Activated T-helper 9 cell treated with anti-CD3 and anti-CD28 coated beads, Interleukin-2, amount 50 U/mL, for 16 hours (primary cell): ENCODE data around the gene CCDC12.

Experiments used
- DNase-seq: peaks from one replicate; pipeline ENCODE4 v3.0.0-alpha.2; 2020; ENCODE audit warnings: low read depth

The CCDC12 gene

DNA sequence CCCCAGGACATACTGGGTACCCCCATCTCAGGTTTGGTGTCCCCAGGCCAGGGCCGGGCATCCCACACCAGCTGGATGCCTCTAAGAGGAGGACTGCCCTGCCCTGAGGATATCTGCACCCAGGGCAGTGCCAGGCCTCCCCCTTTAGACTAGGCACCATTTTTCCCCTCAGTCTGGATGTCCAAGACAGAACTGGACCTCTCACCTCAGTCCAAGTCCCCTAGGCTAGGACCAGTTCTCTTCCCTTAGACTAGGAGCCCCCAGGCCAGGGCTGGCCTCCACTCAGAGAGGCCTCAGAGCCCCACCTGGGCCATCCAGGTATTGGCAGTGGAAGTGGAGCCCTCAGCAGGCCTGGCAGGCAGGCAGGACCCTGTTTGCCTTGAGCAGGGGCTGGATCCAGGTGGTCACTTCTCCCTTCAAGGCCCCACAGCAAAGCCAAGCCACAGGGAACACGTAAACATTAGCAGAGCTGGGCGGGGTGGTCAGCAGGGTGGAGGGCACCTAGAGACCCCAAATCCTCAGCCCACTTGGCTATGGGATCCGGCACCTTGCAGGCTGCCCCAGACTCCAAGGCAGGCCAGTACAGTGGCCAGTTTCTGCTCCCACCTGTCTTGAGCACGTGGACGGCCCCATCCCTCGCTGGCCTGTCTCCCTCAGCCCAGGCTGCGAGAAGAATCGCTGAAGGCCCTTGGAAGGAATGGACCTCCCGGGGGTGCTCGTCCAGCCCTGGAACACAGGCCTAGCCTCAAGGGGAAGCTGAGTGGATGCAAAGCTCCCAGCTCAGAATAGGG lies 70.7 kb downstream of the CCDC12 start:
- no peak for DNase-seq

DNA sequence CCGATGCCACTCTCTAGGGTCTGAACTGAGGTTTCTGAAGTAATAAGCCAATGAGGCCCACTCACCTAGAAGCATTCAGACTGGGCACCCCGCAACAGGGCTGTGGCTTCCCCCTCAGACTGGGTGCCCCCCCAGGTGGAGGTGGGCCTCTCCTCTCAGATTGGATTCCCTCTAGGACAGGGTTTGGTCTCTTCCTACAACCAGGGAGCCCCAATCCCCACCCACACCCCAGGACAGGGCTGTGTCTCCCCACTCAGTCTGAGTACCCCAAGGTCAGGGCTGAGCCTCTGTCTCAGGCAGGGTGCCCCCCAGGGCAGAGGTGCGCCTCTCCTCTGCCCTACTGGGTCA lies 71.4 kb downstream of the CCDC12 start:
- DNase-seq, result no peak

DNA sequence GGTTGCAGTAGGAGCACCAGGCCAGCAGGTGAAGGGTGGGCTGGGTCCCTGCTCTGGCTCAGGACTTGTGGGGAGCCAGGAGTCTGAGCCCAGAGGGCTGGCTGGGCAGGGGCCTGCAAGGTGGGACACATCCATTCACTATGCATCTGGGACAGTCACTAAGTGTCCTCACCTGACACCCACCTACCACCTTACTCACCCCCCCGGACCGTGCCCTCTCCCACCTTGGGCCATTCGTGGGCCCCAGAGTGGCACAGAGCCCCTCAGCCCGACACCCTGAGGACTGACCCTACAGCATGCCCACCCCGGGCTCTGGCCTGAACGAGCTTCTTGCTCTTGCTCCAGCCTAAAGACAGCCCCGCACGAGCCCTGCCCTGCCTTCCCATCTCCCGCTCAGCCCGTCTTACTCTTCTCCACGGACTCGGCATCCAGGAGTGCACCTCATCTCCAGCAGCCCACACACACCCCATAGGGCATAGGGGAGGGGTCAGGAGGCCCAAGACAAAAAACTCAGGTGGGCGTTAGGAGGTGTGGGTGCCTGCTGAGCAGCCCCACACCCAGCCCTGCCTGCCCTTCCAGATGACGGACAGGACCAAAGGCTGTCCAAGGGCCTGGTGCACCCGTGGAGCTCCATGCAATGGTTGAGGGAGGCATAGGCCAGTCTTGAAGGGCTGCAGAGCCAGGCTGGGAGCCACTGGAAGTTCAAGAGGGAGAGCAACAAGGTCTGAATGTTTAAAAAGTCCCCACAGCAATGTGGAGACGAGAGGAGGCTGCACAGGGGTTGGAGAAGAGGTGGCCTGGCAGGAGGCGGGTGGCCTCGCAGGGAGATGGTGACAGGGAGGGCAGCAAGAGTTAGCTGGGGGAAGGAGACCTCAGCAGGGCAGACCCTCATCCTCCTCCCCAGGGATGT lies 72.0 kb downstream of the CCDC12 start:
- no peak for DNase-seq

DNA sequence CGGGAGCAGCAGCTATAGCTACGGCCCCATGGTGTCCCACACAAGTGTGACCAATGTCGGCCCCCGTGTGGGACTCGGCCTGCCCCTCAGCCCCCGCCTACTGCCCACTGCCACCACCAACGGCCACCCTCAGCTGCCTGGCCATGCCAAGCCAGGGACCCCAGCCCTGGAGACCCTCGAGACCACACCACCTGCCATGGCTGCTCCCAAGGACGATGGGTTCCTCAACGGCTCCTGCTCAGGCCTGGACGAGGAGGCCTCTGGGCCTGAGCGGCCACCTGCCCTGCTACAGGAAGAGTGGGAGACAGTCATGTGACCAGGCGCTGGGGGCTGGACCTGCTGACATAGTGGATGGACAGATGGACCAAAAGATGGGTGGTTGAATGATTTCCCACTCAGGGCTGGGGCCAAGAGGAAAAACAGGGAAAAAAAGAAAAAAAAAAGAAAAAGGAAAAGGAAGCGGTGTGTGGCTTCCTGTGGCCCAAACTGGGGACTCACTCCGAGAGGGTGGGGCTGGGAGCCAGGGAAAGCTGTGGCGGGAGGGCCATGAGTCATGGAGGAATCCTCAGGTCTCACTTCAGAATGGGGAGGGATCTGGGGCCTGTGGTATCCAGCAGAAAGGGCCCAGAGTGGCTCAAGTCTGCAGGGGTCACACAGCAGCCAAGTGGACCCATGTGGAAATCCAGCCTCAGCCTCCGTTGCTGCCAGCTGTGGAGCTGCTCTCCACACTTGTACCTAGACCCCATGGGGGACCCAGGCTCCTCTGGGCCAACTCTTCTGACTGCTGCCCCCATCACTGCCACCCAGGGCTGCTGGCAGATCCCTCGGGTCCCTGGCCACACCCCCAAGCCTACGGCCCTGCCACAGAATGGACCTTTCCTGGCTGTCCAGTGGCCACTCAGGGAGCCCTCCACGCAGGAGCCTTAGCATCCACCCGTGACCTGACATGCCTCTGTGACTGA lies 72.9 kb downstream of the CCDC12 start:
- no peak for DNase-seq

DNA sequence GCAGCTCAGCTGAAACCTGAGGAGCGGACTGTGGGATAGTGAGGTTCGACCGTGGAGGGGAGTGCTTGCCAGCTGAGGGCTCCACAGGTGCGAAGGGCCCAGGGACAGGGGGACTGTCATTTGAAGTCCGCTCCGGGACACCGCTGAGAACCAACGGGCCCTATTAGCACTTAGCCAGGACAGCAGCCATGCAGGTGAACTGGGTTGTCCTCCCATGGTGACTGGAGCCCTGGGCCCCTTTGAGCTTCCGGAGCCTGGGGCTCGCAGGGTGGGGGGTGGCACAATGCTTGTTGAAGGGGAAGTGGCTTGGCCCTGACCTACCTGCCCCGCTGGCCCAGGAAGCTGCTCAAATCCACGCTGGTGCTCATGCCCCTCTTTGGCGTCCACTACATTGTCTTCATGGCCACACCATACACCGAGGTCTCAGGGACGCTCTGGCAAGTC lies 74.3 kb downstream of the CCDC12 start:
- no peak for DNase-seq

DNA sequence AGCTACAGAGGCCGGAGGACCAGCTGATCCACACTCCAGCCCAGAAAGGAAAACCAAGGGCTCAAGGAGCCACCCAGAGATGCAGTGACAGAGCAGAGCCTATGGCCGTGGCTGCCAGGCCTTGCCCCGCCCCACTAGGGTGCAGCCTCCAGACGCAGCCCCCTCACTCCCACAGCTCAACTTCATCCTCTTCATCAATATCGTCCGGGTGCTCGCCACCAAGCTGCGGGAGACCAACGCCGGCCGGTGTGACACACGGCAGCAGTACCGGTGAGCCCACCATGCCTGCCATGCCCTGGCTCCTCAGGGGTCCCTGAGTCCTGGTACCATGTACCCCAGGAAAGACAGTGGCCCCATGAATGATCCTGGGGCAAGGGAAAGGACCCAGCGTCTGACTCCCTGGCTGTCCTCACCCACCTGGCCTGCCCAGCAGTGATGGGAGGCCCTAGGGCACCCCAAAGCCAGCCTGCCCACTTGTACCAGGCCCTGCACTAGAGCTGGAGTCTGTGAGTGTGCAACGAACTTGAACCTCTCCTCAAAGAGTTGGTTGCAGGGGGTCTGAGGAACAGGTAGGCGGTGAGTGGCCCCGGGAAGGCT lies 74.9 kb downstream of the CCDC12 start:
- DNase-seq, result no peak

DNA sequence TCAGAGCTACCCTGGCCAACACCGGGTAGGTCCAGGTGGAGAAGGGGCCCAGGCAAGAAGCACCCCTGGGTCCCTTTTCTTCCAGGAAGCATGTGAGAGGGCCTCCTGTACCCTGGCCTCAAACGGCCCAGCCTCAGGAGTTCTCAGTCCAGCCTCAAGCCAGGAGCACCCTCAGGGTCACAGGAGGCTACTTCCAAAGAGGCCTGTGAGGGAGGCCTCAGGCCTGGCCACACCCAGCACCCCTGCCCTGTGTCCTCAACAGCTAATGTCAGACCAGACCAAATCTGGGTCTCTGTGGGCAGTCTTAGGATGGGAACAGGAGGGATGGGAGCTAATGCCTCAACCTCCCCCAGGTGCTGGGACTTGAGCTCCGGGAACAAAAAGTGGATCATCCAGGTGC lies 75.5 kb downstream of the CCDC12 start:
- DNase-seq, result no peak

DNA sequence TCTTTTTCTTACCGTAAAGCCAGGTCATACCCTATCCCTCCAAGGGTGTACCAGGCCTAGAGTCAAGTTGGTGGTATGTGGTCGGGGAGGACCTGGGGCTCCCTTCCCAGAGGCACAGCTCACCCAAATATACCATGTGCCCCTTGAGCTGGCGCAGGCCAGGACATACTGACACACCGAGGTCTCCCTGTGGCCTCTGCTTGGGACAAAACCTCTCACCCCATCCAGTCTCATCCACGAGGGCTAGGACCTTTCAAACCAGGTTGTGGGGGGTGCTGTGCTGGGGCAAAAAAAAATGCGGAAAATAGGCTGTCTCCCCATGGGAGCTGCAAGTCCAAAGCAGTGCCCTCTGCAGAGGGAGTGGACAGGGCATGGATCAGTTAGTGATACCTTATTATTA lies 76.2 kb downstream of the CCDC12 start:
- no peak for DNase-seq

DNA sequence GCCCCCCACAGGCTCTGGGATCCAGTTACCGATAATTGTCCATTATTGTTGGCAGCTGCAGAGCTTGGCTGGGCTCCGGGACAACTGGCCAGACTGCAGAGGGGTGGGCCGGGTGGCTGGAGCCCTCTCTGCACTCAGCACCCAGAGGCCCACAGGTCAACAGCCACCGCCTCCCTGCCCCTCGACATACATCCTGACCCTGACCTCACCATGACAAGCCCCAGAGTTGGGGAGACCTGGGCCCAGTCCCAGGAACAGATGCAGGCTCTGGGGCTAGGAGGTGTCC lies 76.6 kb downstream of the CCDC12 start:
- no peak for DNase-seq

DNA sequence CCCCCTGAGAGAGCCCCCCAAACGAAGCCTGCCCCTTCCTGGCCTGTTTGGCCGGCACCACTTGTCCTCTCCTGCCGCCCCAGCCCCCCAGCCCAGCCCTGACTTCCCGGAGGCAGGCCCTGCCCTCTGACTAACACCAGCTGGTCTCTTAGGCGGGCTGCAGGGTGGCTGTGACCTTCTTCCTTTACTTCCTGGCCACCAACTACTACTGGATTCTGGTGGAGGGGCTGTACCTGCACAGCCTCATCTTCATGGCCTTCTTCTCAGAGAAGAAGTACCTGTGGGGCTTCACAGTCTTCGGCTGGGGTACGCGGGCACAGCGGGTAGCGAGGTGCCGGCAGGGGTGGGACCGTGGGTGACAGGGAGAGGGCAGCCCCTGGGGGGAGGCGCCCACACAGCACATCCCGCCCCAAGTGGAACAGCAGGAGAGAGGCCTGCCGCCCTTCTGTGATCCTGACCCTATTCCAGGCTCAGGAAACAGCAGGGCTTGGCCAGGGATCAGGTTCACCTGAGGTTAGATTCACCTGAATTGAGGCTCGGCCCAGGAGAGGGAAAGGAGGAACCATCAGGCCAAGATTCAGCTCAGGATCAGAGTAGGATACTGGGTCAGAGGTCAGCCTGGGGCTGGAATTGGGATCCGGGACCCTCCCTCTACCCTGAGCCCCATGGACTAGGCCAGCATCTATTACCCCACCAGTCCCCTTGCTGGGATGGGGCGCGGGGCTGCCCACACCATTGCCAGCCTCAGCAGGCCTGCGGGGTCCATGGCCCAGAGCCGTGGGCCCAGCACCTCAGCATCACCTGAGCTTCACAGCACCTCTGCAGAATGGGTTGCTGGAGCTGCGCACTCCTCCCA lies 77.2 kb downstream of the CCDC12 start:
- DNase-seq, result no peak

DNA sequence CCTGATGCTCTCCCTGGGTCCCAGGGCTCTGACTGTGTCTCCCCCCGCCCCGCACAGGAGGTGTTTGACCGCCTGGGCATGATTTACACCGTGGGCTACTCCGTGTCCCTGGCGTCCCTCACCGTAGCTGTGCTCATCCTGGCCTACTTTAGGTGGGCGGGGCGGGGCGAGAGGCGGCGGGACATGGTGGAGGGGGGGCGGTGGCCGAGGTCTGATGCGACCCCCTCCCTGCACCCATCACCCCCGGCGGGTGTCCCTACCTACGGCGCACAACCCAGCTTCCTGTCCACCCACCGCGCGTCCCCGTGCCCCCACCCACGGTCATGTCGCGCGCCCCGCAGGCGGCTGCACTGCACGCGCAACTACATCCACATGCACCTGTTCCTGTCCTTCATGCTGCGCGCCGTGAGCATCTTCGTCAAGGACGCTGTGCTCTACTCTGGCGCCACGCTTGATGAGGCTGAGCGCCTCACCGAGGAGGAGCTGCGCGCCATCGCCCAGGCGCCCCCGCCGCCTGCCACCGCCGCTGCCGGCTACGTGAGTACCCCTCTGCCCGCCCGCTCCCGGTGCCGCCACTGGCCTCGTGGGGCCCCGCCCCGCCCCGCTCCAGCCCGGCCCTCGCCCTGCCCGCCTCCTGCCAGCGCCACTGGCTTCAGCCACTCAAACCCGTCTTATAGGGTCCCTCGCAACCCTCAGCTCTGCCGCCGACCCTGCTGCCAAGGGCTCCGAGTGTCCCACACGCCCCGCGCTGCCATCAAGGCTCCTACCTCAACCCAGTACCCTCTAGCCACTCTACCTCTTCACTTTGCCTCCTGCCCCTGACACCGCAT lies 78.0 kb downstream of the CCDC12 start:
- no peak for DNase-seq

DNA sequence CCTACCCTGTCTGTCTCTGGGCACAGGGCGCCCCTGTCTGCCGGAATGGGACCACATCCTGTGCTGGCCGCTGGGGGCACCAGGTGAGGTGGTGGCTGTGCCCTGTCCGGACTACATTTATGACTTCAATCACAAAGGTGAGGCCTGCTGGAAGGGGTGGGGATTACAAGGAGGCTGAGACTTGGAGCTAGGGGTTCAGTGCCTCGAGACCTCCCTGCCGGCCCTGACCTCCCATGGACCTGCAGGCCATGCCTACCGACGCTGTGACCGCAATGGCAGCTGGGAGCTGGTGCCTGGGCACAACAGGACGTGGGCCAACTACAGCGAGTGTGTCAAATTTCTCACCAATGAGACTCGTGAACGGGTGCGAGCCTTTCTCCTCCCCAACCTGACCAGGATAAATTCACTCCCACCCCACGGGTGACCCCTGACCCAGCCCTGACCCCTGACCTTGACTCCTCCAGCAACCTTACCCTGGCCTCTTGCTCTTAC lies 78.7 kb downstream of the CCDC12 start:
- no peak for DNase-seq

DNA sequence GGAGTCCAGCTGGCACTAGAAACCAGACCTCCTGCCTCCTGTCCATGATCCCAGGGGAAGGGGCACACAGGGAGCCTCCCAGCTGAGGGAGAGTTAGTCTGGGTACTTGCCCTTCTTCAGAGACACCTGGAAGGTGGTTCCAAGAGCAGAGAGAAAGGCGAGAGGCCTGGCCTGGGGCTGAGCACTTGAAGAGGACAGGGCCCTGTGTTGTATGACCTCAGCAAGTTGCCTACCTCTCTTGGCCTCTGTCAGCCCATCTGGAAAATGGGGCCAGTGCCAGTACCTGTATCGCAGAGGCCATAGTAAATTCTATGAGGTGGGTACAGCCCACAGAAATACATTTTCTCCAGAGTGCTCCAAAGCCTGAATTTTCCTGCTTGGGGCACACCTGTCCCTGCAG lies 79.5 kb downstream of the CCDC12 start:
- no peak for DNase-seq

DNA sequence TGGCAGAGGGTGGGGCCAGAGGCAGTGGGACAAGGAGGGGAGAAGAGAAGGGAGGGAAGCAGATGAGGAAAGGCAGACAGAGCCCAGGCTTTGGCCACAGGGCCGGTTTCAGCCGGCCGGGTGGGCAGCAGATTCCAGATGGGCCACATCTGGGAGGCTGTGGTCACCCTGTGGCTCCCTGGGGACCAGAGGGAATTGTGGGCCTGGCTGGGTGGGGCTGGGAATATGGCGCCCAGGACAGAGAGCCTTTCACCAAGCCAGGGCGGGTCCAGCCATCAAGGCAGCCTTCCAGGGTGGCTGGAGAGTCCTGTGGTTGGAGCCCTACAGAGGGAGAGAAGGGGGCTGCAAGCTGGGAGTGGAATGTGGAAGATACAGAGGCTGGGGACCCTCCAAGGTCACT lies 80.2 kb downstream of the CCDC12 start:
- no peak for DNase-seq

DNA sequence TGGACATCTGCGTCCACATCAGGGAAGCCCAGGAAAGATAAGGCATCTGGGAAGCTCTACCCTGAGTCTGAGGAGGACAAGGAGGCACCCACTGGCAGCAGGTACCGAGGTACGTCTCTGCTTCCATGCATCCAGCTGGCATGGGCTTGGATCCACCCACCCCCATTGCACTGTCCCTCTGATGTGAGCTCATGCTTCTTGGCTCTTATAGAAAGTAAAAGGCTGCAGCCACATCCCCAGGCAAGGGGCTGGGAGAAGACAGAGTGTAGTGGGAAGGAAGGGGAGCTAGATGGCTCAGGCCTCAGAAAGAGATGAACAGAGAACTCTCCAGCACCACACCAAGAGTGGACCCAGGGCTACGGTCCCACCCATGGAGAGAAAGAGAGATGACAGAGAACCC lies 80.8 kb downstream of the CCDC12 start:
- DNase-seq, result no peak

DNA sequence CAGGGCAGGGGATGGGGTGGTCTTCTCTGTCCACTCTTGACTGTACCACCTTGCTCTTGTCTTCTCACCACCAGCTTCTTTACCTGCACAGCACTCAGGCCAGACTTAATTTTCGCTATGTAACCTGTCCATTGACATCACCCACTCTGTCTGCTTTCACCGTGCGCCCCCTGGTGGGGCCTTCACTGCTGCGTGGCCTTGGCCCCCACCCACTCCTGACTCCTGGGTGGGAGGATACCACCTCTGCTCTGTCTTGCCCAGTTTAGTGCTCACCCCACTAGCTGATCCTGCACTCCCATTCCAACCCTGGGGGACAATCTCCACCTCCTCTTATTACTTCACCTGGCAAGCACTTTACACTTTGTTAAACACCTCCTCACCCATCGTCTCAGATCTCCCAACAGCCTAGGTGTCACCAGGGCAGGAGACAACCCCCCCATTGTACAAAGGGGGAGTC lies 81.3 kb downstream of the CCDC12 start:
- peak; percentile 67 for DNase-seq

DNA sequence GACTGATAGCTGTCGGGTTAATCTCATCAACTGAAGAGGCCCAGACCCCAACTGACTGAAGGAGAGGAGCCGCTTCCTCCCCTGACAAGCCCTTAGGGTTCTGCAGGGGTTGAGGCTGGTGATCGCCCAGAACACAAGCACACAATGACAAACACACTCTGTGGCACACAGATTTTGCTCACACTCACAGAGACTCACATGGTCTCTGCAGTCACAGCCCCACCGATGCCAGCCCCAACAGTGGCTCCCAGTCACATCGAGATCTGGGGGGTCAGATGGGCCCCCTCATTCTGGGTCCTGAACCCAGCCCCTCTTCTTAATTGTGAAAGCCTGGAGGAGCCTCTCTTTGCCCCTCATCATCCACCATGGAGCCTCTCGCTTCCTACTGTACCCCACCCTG lies 82.3 kb downstream of the CCDC12 start:
- no peak for DNase-seq

DNA sequence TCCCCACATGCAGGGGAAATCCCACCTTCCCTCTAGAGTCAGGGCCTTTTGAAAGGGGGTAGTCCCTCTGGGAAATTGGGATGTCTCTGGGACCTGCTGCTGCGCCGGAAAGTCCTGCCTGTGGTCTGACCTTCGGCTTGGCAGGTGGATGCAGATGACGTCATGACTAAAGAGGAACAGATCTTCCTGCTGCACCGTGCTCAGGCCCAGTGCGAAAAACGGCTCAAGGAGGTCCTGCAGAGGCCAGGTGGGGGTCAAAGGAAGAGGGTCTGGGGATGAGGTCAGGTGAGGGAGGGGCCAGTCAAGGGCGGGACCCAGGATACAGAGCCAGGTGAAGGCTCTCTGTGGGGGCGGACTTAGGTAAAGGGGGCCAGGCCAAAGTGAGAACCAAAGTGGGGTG lies 82.8 kb downstream of the CCDC12 start:
- DNase-seq, result no peak

DNA sequence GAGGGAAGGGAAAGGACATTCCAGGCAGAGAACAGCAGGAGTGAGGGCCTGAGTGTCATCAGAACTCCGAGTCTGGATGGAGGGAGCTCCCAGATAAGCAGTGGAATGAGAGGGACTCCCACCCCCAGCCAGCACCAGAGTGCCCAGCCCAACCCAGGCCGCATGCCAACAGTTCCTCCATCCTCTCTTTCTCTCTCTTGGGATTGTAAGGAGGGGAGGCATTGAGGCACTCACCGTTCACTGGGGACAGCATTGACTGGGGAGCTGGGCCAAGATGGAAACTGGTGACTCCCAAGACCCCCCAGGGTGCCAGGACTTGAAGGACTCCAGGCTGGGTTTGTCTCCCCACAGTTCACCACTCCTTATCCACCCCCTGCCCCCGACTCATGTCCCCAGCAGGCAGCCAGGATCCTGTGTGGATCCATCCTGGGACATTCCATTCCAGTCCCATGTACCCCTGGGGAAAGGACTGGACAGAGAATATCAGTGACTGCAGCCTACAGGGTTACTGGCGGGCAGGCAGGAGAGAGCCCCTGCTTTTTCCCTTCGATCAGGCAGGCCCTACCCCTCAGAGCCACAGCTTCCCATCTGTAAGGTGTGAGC lies 83.3 kb downstream of the CCDC12 start:
- DNase-seq, result no peak
